ENCODE data around the gene LMBR1. TPM values are rescaled to one million over a fixed set of nuclear protein-coding genes. Genes with fewer than 3 reads are reported as not detected.
A peak's percentile ranks its signal among the peaks of the same experiment; 100 is the strongest.
"Not testable (repeated sequence)": the region's sequence is repeated elsewhere in the genome, so short reads cannot be mapped to it uniquely, and the experiment has no call there.

The LMBR1 gene
- total and polyA plus RNA-seq, 12 donors, result 16.9 to 341 (median 117) TPM

- Histone ChIP-seq H3K4me3 (no peak overlapping the region), H3K4me1 (replicated peaks in 1 of 2) (no peaks in the 10 kb centered on the region), H3K27ac (no peak overlapping the region), H3K36me3 (replicated peaks in 1 of 2) (no peaks in the 10 kb centered on the region), H3K27me3 (no peaks in the 10 kb centered on the region), H3K9me3 (replicated peaks in 1 of 3) (no peaks in the 10 kb centered on the region)
- intact Hi-C loops (cut with DNase I), result no loop called here
- no peak for TF ChIP-seq POLR2A (IDR thresholded peaks at IDR 0.05)
- TF ChIP-seq, protein P1, sequence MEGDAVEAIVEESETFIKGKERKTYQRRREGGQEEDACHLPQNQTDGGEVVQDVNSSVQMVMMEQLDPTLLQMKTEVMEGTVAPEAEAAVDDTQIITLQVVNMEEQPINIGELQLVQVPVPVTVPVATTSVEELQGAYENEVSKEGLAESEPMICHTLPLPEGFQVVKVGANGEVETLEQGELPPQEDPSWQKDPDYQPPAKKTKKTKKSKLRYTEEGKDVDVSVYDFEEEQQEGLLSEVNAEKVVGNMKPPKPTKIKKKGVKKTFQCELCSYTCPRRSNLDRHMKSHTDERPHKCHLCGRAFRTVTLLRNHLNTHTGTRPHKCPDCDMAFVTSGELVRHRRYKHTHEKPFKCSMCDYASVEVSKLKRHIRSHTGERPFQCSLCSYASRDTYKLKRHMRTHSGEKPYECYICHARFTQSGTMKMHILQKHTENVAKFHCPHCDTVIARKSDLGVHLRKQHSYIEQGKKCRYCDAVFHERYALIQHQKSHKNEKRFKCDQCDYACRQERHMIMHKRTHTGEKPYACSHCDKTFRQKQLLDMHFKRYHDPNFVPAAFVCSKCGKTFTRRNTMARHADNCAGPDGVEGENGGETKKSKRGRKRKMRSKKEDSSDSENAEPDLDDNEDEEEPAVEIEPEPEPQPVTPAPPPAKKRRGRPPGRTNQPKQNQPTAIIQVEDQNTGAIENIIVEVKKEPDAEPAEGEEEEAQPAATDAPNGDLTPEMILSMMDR (IDR thresholded peaks at IDR 0.05), result peak in 3 of 6 experiments; percentile 7 to 33 (median 14)
- DNase-seq, result peak in 1 of 7 donors; percentile 27
- WGBS, 4 donors, result 59 to 81% (median 68%) methylated on average over 9 of the region's 9 CpGs
These were observed 242.9 kb downstream of the LMBR1 start for GRCh38 chr7:156650042-156650441.

DNA sequence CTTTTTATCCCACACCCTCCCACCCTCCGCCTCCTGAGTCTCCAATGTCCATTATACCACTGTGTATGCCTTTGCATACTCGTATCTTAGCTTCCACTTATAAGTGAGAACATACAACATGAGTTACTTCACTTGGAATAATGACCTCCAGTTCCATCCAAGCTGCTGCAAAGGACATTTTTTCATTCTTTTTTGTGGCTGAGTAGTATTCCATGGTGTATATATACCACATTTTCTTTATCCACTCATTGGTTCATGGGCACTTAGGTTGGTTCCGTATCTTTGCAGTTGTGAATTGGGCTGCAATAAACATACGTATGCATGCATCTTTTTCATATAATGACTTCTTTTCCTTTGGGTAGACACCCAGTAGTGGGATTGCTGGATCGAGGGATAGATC lies 245.7 kb downstream of the LMBR1 start:
- H3K27me3 ChIP-seq; DNase-seq; H3K9me3 ChIP-seq (replicated peaks in 1 of 3); H3K36me3 ChIP-seq (replicated peaks in 1 of 2); H3K4me3 ChIP-seq; H3K4me1 ChIP-seq (replicated peaks in 1 of 2); intact Hi-C loops (cut with DNase I); H3K27ac ChIP-seq: not testable (repeated sequence)
- 89 to 95% (median 92%) methylated on average over 5 of the region's 5 CpGs for WGBS, 4 donors

- H3K9me3 ChIP-seq (replicated peaks in 1 of 3), result no peaks in the 10 kb centered on the region
- 77 to 82% (median 80%) methylated on average over 12 to 13 of the region's 13 CpGs for WGBS, 4 donors
- no peaks in the 10 kb centered on the region for H3K36me3 ChIP-seq (replicated peaks in 1 of 2)
- no peaks in the 10 kb centered on the region for H3K27me3 ChIP-seq
- no peak overlapping the region for H3K27ac ChIP-seq
- H3K4me1 ChIP-seq (replicated peaks in 1 of 2), result peaks cover 11 to 15% of the 10 kb centered on the region in 2 donors
- DNase-seq, result no peak
- H3K4me3 ChIP-seq, result no peak overlapping the region
- no peak for TF ChIP-seq POLR2A (IDR thresholded peaks at IDR 0.05)
- TF ChIP-seq, protein P1 (IDR thresholded peaks at IDR 0.05), result no peak
- intact Hi-C loops (cut with DNase I), result no loop called here
These were observed 250.5 kb downstream of the LMBR1 start for GRCh38 chr7:156642306-156643045.

DNA sequence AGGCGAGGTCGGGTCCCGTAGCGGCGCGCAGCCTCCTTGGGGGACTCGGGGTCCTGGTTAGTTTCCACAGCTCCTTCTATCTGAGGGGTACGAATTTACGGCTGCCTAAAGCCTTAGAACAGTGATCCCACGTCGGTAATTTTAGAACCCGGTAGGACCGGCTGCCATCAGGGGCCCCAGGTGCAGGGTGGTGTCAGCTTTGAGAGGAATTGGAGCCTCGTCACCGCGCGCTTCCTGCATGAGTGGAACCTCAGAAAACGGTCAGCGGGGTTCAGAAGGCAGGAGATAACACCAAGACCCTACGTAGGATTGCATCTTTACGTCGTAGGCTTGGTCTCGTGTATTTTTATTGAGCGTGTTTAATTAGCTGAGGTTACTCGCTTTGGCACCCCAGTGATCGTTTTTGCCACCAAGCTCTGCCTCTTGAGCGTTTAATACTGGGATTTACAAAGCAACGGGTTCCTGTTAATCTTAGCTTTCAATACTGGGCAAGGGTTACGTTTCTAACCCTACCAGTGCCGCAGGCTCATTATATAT lies 252.0 kb downstream of the LMBR1 start:
- TF ChIP-seq POLR2A (IDR thresholded peaks at IDR 0.05), result no peak
- TF ChIP-seq, protein P1 (IDR thresholded peaks at IDR 0.05), result no peak
- intact Hi-C loops (cut with DNase I), result no loop called here
- Histone ChIP-seq H3K4me3 (peak overlapping the region; percentile 23 to 98 (median 88)), H3K9me3 (replicated peaks in 1 of 3) (no peaks in the 10 kb centered on the region), H3K27me3 (no peaks in the 10 kb centered on the region), H3K36me3 (replicated peaks in 1 of 2) (no peaks in the 10 kb centered on the region), H3K27ac (peak overlapping the region in 3 of 5 donors; percentile 46 to 72 (median 62)), H3K4me1 (replicated peaks in 1 of 2) (peaks cover 11 to 15% of the 10 kb centered on the region in 2 donors)
- peak in 5 of 7 donors; percentile 35 to 70 (median 48) for DNase-seq
- WGBS, 4 donors, result 8 to 13% (median 9%) methylated on average over 22 to 30 of the region's 30 CpGs
